Kidney tubule cell (primary cell): Measurements from ENCODE around the gene FKBP10.
"Not testable (repeated sequence)": the region's sequence is repeated elsewhere in the genome, so short reads cannot be mapped to it uniquely, and the experiment has no call there.

Source experiments
- DNase-seq: peaks from one replicate; pipeline ENCODE4 v3.0.0-alpha.2; 2018; ENCODE audit warnings: low spot score

Gene FKBP10

GRCh38 chr17:41839448-41839847 is 26.6 kb downstream of the FKBP10 start:
- DNase-seq = not testable (repeated sequence)

DNA sequence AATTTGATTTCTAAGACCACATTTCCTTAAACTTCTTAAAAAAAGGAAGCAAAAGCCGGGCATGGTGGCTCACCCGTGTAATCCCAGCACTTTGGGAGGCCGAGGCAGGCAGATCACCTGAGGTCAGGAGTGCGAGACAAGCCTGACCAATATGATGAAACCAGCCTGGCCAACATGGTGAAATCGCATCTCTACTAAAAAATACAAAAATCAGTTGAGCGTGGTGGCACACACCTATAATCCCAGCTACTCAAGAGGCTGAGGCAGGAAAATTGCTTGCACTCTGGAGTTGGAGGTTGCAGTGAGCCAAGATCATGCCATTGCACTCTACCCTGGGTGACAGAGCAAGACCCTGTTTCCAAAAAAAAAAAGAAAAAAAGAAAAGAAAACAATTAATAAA is 28.0 kb downstream of the FKBP10 start:
- DNase-seq = not testable (repeated sequence)

- DNase-seq = no peak
These were observed 32.2 kb downstream of the FKBP10 start for GRCh38 chr17:41844971-41845370.

DNA sequence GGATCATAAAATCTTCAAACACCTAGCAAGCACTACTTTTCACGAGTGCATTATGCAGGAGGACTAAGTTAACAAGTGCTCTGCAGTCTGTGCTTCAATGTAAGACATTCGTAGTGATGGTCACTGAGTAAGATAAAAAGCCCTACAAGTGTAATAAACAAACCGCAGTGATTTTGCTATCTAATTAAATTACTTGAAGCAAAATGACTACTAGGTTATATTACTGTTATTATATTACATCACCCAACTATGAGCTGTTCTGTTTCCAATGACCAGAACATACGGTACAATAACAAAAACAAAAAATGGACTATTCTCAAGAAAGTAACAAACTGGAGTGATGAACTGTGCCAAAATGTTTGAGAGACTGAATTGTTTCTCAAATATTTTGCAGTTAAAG is 36.0 kb downstream of the FKBP10 start:
- no peak for DNase-seq

GRCh38 chr17:41849251-41849990 is 36.6 kb downstream of the FKBP10 start:
- DNase-seq = no peak

DNA sequence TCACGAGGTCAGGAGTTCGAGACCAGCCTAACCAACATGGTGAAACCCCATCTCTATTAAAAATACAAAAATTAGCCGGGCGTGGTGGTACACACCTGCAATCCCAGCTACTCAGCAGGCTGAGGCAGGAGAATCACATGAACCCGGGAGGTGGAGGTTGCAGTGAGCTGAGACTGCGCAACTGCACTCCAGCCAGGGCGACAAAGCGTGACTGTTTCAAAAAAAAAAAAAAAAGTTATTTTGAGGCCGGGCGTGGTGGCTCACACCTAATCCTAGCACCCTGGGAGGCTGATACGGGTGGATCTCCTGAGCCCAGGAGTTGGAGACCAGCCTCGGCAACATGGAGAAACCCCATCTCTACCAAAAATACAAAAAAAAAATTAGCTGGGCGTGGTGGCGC is 38.6 kb downstream of the FKBP10 start:
- peak; percentile 20 for DNase-seq

DNA sequence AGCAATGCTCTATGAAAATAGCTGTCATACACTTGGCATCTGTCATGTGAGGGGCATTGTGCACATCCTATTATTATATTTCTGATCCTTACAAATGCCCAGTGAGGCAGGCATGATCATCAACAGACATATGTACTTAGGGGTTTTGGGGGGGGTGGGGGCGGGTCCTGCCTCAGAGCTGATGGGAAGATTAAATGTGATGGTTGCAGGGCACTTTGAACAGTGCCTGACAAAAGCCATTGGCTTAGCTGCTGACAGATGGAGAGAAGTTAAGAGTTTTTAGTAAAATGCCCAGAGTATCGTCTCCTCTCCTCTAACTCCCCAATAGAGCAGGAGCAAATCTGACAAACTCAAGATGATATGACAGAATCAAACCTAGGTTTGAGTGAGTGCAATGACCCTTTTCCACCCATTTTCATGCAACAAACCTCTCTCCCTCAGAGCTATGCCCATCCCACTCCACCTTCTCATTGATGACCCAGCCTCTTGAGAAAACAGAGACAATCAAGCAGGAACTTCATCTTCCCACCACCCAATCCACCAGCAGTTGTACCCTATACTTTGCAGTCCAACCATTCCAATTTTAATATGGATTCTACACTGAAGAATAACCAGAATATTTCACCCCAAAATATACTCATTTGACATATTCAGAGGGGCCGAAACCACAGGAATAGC is 47.6 kb downstream of the FKBP10 start:
- no peak for DNase-seq

DNA sequence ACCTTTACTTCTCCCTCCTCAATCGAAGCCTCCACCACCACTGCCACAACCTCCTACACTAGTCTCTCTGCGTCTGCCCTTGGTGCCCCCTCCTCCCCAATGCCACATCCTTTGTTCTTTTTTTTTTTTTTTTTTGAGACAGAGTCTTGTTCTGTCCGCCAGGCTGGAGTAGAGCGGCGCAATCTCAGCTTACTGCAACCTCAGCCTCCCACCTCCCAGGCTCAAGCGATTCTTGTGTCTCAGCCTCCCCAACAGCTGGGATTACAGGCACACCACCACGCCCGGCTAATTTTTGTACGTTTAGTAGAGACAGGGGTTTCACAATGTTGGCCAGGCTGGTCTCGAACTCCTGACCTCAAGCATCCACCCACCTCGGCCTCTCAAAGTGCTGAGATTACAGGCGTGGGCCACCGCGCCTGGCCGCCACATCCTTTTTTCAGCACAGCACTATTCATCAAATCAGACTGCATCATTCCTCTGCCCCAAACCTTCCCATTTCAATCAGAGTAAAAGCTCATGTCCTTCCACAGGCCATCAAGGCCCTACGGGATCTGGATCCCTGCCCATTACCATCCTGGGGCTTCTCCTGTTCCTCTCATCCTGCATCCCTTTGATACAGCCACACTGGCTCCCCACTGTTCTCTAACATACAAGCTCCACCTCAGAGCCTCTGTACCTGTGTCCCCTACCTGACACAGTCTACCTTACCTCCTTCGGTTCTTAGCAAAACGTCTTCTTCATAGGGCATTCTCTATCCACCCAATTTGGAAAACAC is 50.5 kb downstream of the FKBP10 start:
- DNase-seq = no peak

DNA sequence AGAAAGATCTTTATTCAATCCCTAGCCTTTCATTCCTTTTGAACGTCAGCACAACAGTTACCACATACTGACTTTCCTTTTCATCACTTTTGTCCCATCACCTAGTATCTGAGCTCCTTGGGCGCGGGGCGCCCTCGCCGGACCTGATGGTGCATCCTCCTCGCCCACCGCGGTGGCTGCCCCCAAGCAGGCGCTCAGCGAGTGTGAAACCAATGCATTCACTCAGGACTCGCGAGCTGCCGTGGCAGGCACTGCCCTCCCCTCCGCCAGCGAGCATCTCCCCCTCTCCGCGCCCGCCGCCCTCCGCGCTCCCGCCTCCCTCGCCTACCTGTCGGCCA is 51.7 kb downstream of the FKBP10 start:
- no peak for DNase-seq

GRCh38 chr17:41864836-41865595 is 52.2 kb downstream of the FKBP10 start, which contains the start of gene KLHL11:
TSS of gene KLHL11 (minus strand) at chr17:41865423. CDS start at chr17:41865370, 53 bp downstream.
- peak; percentile 92 for DNase-seq

- DNase-seq = no peak
These were observed 52.7 kb downstream of the FKBP10 start for GRCh38 chr17:41865596-41865893.

DNA sequence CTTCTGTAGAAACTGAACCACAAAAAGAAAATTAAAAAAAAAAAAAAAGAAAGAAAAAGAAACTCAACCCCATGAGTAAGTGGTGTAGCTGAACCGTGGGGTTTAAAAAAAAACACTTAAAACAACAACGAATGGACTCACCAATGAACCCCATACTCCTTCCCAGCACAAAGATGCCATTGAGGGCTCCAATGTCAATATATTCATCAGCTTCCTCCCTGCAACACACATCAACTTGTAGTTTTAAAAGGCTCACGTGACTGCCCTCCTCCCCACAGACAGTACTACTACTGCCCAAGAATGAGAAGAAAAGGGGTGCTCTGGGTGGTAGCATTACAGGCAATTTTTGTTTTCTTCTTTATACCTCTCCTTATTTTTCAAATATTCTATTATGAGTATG is 55.8 kb downstream of the FKBP10 start:
- no peak for DNase-seq

- DNase-seq = no peak
These were observed 56.6 kb downstream of the FKBP10 start for GRCh38 chr17:41869426-41869825.

DNA sequence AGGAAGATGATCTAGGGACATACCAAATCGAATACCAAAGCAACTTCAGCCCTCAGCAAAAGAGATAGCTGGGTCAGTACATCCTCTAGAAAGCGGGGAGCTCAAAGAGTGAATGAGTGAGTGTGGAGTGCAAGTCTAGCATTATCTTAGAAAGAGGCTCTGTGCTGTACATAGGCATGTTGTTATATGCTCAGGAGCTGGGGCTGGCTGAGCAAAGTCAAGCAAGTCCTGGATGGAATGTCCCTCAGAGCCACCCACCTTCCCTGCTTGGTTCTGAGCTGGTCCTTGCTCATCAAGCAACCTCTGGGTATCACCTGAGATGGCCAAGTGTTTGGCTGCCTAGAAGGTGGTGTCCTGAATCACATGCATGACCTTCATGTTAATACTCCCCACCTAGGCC is 57.3 kb downstream of the FKBP10 start:
- no peak for DNase-seq

GRCh38 chr17:41870627-41871026 is 57.8 kb downstream of the FKBP10 start:
- no peak for DNase-seq

DNA sequence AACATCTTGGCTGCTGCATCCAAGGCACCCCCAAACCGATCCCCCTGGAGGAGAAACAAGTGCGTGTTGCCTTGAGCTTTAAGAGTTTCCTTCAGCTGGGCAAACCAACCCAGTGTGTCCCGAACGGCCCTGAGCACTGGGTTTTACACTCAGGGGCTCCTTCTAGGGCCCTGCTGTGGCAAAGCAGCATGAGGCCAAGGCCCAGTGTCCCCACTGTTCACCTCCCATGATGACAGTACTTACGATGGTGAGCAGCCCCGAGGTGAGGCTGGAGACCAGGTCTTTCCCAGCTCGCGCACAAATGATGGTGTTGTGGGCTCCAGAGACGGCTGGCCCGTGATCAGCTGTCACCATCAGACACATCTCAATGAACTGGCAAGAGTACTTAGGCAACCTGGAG is 59.0 kb downstream of the FKBP10 start:
- DNase-seq = no peak
